ENCODE results near the gene SORCS2.

SORCS2 gene

GRCh38 chr4:7155590-7156071 is 36.7 kb upstream of the SORCS2 start:
- TF ChIP-seq, protein P1, sequence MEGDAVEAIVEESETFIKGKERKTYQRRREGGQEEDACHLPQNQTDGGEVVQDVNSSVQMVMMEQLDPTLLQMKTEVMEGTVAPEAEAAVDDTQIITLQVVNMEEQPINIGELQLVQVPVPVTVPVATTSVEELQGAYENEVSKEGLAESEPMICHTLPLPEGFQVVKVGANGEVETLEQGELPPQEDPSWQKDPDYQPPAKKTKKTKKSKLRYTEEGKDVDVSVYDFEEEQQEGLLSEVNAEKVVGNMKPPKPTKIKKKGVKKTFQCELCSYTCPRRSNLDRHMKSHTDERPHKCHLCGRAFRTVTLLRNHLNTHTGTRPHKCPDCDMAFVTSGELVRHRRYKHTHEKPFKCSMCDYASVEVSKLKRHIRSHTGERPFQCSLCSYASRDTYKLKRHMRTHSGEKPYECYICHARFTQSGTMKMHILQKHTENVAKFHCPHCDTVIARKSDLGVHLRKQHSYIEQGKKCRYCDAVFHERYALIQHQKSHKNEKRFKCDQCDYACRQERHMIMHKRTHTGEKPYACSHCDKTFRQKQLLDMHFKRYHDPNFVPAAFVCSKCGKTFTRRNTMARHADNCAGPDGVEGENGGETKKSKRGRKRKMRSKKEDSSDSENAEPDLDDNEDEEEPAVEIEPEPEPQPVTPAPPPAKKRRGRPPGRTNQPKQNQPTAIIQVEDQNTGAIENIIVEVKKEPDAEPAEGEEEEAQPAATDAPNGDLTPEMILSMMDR (IDR thresholded peaks at IDR 0.05; ENCODE audit: control extremely low read depth, extremely low read depth, low read depth, missing control alignments), result no peak
- DNase-seq (ENCODE audit: extremely low spot score), result no peak
- ChIA-PET POLR2A (no interaction called here), CTCF (no interaction called here)

DNA sequence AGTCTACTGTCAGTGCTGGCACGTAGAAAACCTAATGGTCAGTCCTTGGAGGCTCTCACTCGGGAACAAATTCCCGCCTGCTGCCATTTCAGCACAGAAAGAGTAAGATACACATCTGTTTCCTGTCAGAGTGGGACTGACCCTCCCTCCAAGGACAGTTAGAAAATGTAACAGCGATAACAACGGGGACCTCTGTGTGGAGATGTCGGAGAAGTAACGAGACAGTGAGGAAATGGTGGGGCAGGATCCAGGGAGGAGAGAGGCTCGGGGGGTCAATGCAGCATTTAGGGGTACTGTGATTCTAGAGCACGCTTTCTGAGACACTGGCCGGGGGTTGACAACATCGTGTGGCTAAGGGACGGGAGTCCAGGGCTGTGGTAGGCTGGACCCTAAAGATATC is 36.0 kb upstream of the SORCS2 start:
- ChIA-PET POLR2A (no interaction called here), CTCF (no interaction called here)
- TF ChIP-seq, protein P1 (IDR thresholded peaks at IDR 0.05; ENCODE audit: control extremely low read depth, extremely low read depth, low read depth, missing control alignments), result no peak
- no peak for DNase-seq (ENCODE audit: extremely low spot score)

- TF ChIP-seq, protein P1 (IDR thresholded peaks at IDR 0.05; ENCODE audit: control extremely low read depth, extremely low read depth, low read depth, missing control alignments), result no peak
- CTCF ChIA-PET, result no interaction called here
- POLR2A ChIA-PET, result no interaction called here
- no peak for DNase-seq (ENCODE audit: extremely low spot score)
These were observed 35.4 kb upstream of the SORCS2 start for GRCh38 chr4:7156761-7157488.

DNA sequence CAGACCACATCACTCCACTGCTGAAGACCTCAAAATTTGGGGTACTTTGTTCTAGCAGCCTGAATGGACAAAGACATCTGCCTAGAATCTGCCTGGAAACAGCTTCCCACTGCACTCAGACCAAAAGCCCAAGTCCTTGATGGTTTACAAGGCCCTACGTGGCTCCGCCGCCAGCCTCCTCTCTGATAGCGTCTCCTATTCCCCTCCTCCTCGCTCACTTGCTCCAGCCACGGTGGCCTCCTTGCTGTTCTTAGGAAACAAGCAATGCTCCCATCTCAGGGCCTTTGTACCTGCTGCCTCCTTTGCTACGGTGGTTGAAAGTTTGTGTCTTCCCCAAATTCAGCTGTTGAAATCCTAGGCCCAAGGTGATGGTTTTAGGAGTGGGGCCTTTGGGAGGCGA is 34.7 kb upstream of the SORCS2 start:
- TF ChIP-seq, protein P1 (IDR thresholded peaks at IDR 0.05; ENCODE audit: control extremely low read depth, extremely low read depth, low read depth, missing control alignments), result no peak
- no peak for DNase-seq (ENCODE audit: extremely low spot score)
- ChIA-PET POLR2A (no interaction called here), CTCF (no interaction called here)

DNA sequence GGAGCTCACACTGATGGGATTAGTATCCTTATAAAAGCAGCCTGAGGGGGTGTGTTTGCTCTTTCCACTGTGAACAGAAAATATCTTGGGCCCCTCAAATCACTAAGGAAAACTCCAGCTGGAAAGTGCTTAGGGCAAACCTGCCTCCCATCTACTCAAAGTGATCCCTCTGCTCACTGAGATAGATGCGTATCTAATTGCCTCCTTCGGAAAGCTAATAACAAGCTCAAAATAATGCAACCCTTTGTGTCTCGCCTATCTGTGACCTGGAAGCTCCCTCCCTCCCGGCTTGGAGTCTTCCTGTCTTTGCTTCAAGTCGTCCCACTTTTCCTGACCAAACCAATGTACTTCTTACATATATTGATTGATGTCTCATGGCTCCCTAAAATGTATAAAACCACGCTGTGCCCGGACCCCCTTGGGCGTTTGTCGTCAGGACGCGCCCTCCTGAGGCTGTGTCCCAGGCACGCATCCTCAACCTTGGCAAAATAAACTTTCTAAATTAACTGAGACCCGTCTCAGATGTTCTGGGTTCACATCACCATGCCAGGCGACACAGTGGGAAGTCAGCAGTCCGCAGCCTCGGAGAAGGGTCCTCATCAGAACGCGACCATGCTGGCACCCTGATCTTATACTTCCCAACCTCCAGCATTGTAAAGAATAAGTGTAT is 34.1 kb upstream of the SORCS2 start:
- ChIA-PET CTCF (no interaction called here), POLR2A (no interaction called here)
- DNase-seq (ENCODE audit: extremely low spot score), result no peak
- TF ChIP-seq, protein P1 (IDR thresholded peaks at IDR 0.05; ENCODE audit: control extremely low read depth, extremely low read depth, low read depth, missing control alignments), result no peak

- TF ChIP-seq, protein P1 (IDR thresholded peaks at IDR 0.05; ENCODE audit: control extremely low read depth, extremely low read depth, low read depth, missing control alignments), result no peak
- ChIA-PET CTCF (no interaction called here), POLR2A (no interaction called here)
- no peak for DNase-seq (ENCODE audit: extremely low spot score)
These were observed 33.3 kb upstream of the SORCS2 start for GRCh38 chr4:7158991-7159390.

Measured in GM10248 (cell line).